Gastrocnemius medialis (tissue), 4 donors: ENCODE measurements around the gene ADGRV1. TPM values are rescaled to one million over a fixed set of nuclear protein-coding genes. Genes with fewer than 3 reads are reported as not detected.

Experiments used
- ATAC-seq, 2 donors: fragments of 150-250 bp; one replicate each; pipeline ENCODE4 v1.9.1; 2016
- DNase-seq, 2 donors: peaks; one replicate each; pipeline ENCODE4 v3.0.0-alpha.2; 2019
- H3K27ac ChIP-seq, 4 donors: fragments of 200-600 bp; sonication (generic); 1 replicate in 1 of 4; 2 replicates in 3 of 4; pipeline ENCODE4 v1.5.1; 2016 to 2018; ENCODE audit warnings: mild to moderate bottlenecking in 2 of 4, moderate library complexity in 1 of 4
- H3K27me3 ChIP-seq, 3 donors: fragments of 200-600 bp; sonication (generic) in 2 of 3; 1 replicate in 1 of 3; 2 replicates in 2 of 3; pipeline versions ENCODE4 v1.5.1 to v1.6.0; 2016 to 2019; ENCODE audit warnings: mild to moderate bottlenecking in 1 of 3, moderate library complexity in 1 of 3
- H3K36me3 ChIP-seq, 2 donors: fragments of 200-600 bp; sonication (generic) in 1 of 2; one replicate each; pipeline ENCODE4 v1.5.1; 2017 to 2018
- H3K4me1 ChIP-seq, 2 donors: fragments of 200-600 bp; sonication (generic) in 1 of 2; one replicate each; pipeline ENCODE4 v1.5.1; 2016 to 2017; ENCODE audit warnings: mild to moderate bottlenecking in 2 of 2
- H3K4me3 ChIP-seq, 4 donors: fragments of 200-600 bp; sonication (generic) in 3 of 4; 1 replicate in 1 of 4; 2 replicates in 3 of 4; pipeline ENCODE4 v1.5.1; 2016 to 2019; ENCODE audit warnings: mild to moderate bottlenecking in 2 of 4
- H3K9me3 ChIP-seq, 3 donors: fragments of 200-600 bp; sonication (generic) in 2 of 3; 1 replicate in 1 of 3; 2 replicates in 2 of 3; pipeline ENCODE4 v1.5.1; 2016 to 2019
- POLR2A ChIP-seq, 2 donors: fragments of 450-650 bp; IDR thresholded peaks; one replicate each; pipeline ENCODE4 v1.6.1; 2017; ENCODE audit warnings: antibody characterized with exemption in 2 of 2, mild to moderate bottlenecking in 2 of 2, moderate library complexity in 2 of 2
- in situ Hi-C, 4 donors: fragments of 200-750 bp; cut with MboI; loops; one replicate each; pipeline versions ENCODE4 v1.15.0 to v1.8.0; 2017; ENCODE audit warnings: low sequenced_read_pairs in 4 of 4
- intact Hi-C: fragments of 100-400 bp; cut with DNase I; formaldehyde crosslinking; loops from one replicate; pipeline ENCODE4 v1.15.1; 2023; ENCODE audit warnings: low total_unique reads
- total RNA-seq, 4 donors: library from RNA; depleted of rRNA; stranded (reverse); fragments of >200 nt; gene quantifications; one replicate each; pipeline versions ENCODE4 v1.1.0 to v1.2.3, GENCODE V29; 2016
- TF ChIP-seq, protein P1 (sequence below), 5 experiments: fragments of 450-650 bp in 3 of 5; fragments of 200-600 bp in 2 of 5; sonication (generic) in 2 of 5; IDR thresholded peaks in 4 of 5; conservative IDR thresholded peaks in 1 of 5; 1 replicate in 4 of 5; 2 replicates in 1 of 5; pipeline ENCODE4 v1.5.1; 2016 to 2019; ENCODE audit warnings: antibody characterized with exemption in 5 of 5, mild to moderate bottlenecking in 3 of 5, moderate library complexity in 3 of 5

ADGRV1 gene
- total RNA-seq, 4 donors from 2014 or later: 0.22 to 0.41 TPM; not detected in 2

DNA sequence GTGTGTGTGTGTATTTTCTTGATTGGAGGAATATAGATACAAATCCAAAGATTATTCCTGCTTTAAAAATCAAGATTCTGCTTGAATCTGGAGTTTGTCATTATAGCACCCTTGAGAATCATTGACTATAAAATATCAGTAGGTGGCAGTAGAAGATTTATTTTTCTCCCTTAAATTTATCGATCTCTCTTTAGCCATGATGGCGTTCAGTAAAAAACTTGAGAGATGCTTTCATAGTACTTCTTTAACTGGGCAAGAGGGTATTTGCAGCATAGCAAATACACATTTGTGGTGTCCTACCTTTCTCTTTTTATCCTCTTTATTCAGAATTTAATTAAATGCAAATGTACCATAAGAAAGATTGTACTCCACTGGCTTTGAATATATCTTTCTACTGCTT is 307.7 kb downstream of the ADGRV1 start:
- Histone ChIP-seq H3K4me1 (peaks cover 0 to 27% of the 10 kb centered on the region in 2 donors), H3K27ac (no peak overlapping the region), H3K9me3 (no peaks in the 10 kb centered on the region), H3K36me3 (no peaks in the 10 kb centered on the region), H3K27me3 (no peaks in the 10 kb centered on the region), H3K4me3 (no peak overlapping the region)
- DNase-seq (no peak), ATAC-seq (peak in 1 of 2 donors; percentile 49)
- intact Hi-C loops (loop anchor here (1.0 to 5.0 kb wide), 2 partner anchors 236 to 553 kb away; no protein-coding TSS in a partner anchor), in situ Hi-C loops (loop anchor here (10.0 to 25.0 kb wide), 5 partner anchors 238 to 558 kb away; partner anchors contain the start of gene ARRDC3 (in 1 of the 4))
- no peak for TF ChIP-seq POLR2A (IDR thresholded peaks at IDR 0.05)
- TF ChIP-seq, protein P1, sequence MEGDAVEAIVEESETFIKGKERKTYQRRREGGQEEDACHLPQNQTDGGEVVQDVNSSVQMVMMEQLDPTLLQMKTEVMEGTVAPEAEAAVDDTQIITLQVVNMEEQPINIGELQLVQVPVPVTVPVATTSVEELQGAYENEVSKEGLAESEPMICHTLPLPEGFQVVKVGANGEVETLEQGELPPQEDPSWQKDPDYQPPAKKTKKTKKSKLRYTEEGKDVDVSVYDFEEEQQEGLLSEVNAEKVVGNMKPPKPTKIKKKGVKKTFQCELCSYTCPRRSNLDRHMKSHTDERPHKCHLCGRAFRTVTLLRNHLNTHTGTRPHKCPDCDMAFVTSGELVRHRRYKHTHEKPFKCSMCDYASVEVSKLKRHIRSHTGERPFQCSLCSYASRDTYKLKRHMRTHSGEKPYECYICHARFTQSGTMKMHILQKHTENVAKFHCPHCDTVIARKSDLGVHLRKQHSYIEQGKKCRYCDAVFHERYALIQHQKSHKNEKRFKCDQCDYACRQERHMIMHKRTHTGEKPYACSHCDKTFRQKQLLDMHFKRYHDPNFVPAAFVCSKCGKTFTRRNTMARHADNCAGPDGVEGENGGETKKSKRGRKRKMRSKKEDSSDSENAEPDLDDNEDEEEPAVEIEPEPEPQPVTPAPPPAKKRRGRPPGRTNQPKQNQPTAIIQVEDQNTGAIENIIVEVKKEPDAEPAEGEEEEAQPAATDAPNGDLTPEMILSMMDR (IDR thresholded peaks at IDR 0.05 in 4 of 5, conservative IDR thresholded peaks at IDR 0.05 in 1 of 5): peak in 4 of 5 experiments; percentile 36 to 50 (median 46)

DNA sequence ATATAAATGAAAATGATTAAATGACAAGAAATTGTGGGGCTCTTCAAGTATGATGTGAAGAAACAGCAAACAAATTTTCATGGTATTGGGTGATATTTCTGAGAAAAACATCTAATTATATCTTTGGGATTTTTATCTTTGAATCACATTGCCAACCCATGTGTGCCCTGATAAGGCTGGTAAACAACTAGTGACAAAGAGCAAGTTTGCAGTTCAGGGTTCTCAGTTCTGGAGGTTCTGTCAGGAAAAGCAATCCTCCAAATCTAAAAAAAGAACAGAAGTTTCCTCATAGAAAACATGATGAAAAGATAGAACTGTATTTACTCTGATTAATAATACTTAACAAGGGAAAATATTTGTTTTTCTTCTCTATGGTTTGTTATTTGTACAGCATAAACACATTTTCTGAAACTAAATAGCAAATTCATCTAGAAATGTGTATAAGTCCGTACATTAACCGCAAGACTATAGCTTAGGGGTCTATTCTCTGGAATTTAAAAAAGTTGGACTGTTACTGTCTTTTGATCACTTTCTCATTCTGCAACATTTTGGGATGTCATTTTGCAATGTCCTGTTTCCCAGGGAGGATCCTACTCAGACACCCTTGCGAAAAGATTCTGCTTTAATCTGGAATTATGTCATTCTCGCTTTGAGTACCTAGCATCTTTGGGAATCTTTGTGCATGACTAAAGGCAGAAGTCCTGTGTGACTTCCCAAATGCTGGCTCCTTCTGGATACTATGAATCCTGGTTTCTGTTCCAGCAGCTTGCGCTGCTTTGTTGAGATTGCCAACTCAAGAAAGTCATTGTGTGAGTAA is 308.5 kb downstream of the ADGRV1 start:
- Histone ChIP-seq H3K27ac (no peak overlapping the region), H3K4me1 (peaks cover 0 to 29% of the 10 kb centered on the region in 2 donors), H3K4me3 (no peak overlapping the region), H3K9me3 (no peaks in the 10 kb centered on the region), H3K36me3 (no peaks in the 10 kb centered on the region), H3K27me3 (no peaks in the 10 kb centered on the region)
- intact Hi-C loops: loop anchor here (1.0 to 5.0 kb wide), 2 partner anchors 235 to 552 kb away; no protein-coding TSS in a partner anchor
- TF ChIP-seq, protein P1 (IDR thresholded peaks at IDR 0.05 in 4 of 5, conservative IDR thresholded peaks at IDR 0.05 in 1 of 5): no peak
- no peak for TF ChIP-seq POLR2A (IDR thresholded peaks at IDR 0.05)
- in situ Hi-C loops: loop anchor here (10.0 to 25.0 kb wide), 5 partner anchors 238 to 558 kb away; partner anchors contain the start of gene ARRDC3 (in 1 of the 4)
- DNase-seq (no peak), ATAC-seq (peak in 1 of 2 donors; percentile 6)

DNA sequence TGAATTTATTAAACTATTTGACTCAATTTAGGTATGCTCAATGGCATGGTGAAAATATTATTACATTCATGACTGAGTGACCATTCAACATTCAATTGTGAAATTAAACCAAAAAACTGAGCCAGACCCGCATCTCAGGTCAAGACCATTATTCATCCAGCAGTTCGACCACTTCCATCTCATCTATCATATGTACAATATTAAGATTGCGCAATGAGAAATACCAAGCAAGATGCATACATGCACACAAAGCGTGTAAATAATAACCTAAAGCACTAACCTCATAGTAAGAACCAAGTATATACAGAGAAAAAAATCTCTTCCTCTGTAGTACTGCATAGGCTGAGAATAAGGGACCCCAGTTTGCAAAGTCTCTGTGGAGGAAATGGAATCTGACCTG is 310.2 kb downstream of the ADGRV1 start:
- no peak for TF ChIP-seq POLR2A (IDR thresholded peaks at IDR 0.05)
- Histone ChIP-seq H3K27me3 (no peaks in the 10 kb centered on the region), H3K9me3 (no peaks in the 10 kb centered on the region), H3K36me3 (no peaks in the 10 kb centered on the region), H3K4me3 (no peak overlapping the region), H3K4me1 (peaks cover 0 to 36% of the 10 kb centered on the region in 2 donors), H3K27ac (no peak overlapping the region)
- intact Hi-C loops: loop anchor here (5.0 kb wide), 1 partner anchor 234 kb away; no protein-coding TSS in a partner anchor
- in situ Hi-C loops: loop anchor here (10.0 to 25.0 kb wide), 5 partner anchors 236 to 556 kb away; partner anchors contain the start of gene ARRDC3 (in 1 of the 4)
- no peak for ATAC-seq
- DNase-seq: no peak

DNA sequence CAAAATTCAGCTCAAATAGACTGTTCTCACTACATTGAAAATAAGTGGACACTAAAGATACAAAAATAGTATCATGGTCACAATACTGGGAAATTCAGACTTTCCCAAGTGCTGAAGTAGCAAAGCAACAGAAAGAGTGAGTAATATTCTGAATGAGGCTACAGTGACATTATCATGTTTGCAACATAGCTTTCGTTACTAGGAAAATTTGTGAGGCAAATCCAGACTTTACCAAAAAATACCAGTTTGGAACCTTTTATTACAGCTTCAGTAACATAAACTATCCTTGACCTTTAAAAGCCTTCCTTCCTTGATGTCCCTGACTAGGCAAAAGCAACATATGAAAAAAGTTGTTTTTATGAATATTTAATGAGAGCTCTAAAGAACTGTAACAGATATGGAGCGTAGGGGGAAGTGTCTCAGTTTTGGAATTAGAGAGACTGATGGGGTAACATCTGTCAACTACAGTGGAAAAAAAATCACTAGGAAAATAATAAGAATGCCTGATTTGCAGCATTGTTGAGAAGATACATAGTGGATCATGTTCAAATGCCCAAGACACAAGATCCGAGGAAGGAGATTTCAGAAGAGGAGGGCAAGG is 312.9 kb downstream of the ADGRV1 start:
- Histone ChIP-seq H3K27ac (no peak overlapping the region), H3K9me3 (no peaks in the 10 kb centered on the region), H3K36me3 (no peaks in the 10 kb centered on the region), H3K27me3 (no peaks in the 10 kb centered on the region), H3K4me3 (no peak overlapping the region), H3K4me1 (peaks cover 0 to 21% of the 10 kb centered on the region in 2 donors)
- in situ Hi-C loops (loop anchor here in 2 of 4 donors (5.0 to 25.0 kb wide), 2 partner anchors 531 to 541 kb away; no protein-coding TSS in a partner anchor), intact Hi-C loops (no loop called here)
- ATAC-seq: no peak
- TF ChIP-seq, protein P1 (IDR thresholded peaks at IDR 0.05 in 4 of 5, conservative IDR thresholded peaks at IDR 0.05 in 1 of 5): no peak
- TF ChIP-seq POLR2A (IDR thresholded peaks at IDR 0.05): no peak
- no peak for DNase-seq
